EH (cell line): ENCODE measurements around the gene NF1.
"Not testable (repeated sequence)": the region's sequence is repeated elsewhere in the genome, so short reads cannot be mapped to it uniquely, and the experiment has no call there.

Experiments
- DNase-seq: peaks from one replicate; pipeline ENCODE4 v3.0.0-alpha.2; 2015; ENCODE audit warnings: low read depth

The NF1 gene

DNA sequence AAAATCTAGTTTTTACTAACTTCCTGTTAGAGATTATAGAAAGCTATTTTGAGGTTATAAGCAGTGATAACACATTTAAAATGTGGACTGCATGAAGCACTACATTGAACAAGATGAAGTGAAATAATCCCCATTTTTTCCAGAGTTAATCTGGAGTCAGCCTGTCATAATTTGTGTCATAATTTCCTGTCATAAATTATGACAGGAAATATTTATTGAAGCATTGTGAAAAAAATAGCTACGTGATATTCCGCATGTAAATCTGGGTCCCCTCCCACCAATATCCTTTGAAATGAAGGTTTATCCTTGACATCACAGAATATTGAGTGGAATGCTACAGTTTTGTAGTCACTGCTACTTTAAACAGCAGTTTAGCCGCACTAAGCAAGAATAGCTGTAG is 162.2 kb downstream of the NF1 start:
- no peak for DNase-seq

DNA sequence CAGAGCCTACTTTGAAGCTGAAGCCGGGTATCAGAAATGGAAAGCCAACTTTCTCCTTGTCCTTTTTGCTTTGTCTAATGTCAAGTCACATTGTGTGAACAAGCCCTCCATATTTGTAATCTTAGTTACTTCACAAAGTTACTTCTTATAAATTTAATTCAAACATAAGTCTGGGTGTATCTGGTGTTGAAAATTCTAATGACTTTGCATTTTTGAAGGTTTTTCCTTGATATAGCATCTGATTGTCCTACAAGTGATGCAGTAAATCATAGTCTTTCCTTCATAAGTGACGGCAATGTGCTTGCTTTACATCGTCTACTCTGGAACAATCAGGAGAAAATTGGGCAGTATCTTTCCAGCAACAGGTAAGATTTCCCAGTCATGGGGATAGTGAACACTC is 165.4 kb downstream of the NF1 start:
- DNase-seq, result no peak

DNA sequence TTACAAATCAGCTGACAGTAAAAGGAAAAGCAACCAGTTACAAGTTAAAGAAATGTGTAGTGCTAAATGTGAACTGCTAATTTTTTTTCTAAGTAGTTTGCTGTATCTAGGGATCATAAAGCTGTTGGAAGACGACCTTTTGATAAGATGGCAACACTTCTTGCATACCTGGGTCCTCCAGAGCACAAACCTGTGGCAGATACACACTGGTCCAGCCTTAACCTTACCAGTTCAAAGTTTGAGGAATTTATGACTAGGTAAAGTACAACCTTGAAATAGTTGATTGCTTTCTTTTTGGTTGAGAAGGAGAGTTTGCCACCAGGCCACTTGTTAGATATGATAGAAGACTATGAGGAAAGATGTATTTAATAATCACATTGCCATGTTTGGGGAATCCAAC is 166.8 kb downstream of the NF1 start:
- DNase-seq, result no peak

DNA sequence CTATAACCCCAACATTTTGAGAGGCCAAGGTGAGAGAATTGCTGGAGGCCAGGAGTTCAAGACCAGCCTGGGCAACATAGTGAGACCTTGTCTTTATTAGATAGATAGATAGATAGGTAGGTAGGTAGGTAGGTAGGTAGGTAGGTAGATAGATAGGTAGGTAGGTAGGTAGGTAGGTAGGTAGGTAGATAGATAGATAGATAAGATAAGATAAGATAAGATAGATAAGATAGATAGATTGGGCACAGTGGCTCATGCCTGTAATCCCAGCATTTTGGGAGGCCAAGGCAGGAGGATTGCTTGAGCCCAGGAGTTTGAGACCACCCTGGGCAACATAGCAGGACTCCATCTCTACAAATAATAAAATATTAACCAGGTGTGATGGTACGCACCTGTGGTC is 168.1 kb downstream of the NF1 start:
- not testable (repeated sequence) for DNase-seq

DNA sequence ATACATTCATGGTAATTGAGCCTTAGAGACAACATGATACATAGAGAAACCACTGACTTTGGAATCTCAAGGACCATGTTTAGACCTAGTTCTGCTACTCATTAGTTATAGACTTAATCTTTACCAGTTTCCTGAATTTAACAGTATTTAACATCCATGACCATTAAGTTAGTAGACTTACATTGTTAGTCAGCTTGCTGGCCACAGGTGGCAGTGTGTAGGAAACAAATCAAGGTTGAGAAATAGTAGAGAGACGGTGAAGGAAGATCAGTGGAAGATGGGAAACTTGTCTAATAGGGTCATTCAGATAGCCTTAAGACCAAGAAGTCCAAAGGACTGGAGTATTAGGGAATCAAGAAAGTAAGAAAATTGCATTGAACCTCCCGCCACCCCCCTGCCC is 171.3 kb downstream of the NF1 start:
- no peak for DNase-seq

DNA sequence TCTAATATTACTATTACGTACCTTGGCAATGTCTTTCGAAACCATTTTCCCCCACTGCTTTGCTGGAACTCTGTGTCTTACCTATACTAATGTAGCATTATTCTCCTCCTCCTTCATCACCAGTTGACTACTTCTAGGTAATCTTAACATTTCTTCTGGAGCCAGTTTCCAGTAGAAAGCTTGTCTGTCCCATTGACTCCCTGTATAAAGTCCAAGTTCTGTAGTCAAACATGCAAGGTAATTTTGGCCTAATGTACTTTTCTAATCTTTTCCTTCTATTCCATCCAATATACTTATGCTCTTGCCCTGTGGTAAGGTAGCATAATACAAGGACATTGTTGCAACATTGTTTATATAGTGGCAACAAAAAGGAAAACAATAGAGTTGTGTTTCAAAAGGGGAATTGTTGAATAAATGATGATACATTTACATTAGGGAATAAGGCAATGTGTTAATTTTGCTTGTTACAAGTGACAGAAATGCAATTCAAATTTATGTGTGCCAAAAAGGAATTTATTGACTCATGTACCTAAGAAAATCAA is 174.3 kb downstream of the NF1 start:
- DNase-seq, result no peak

DNA sequence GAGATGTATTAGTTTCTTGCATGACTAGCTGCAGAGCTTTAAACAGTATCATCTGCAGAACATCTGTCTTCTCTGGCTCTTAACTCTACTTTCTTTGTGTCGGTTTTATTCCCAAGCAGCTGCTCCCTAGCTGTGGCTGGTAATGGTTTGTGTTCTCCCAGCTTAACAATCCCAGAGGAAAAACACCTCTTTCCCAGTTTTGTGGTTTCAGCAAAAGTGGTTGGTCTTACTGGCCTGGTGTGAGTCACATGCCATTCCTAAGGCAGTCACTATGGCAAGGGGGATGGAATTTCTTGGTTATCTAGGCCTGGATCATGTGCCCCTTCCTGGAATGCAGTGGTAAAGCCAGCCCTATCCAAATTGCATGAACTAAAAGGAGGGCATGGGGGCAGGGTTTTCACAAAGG is 174.8 kb downstream of the NF1 start:
- DNase-seq, result peak; percentile 99

DNA sequence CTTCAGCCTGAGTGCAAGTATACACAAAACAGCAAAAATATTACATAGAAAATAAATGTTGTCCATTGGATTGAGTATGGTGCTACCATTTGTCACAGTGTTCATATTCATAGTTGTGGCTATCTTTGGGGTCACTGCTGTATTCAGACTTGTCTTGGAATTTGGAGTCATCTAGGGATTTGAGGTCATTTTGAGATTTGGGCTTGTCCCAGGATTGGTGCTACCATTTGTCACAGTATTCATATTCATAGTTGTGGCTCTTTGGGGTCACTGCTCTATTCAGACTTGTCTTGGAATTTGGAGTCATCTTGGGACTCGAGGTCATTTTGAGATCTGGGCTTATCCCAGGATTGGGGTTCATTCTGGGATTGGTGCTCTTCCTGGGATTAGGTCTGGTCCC is 177.5 kb downstream of the NF1 start:
- DNase-seq, result no peak

DNA sequence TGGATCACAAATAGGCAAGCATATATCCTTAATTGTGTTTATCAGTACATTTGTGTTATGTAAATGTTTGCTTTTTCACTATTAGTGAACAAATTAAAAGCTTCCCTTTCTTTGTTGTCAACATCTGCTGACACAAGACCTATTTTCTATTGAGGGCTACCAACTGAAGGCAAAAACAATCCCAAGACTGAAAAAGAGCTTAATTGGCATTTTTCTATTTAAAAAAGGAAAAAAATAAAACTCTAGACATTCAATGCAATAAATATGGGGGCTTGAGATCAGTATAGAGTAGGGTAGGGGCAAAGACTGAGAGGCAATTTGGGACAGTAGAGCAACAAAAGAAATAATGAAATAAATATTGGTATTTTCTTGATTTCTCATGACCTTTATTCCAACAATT is 178.0 kb downstream of the NF1 start:
- DNase-seq, result no peak

DNA sequence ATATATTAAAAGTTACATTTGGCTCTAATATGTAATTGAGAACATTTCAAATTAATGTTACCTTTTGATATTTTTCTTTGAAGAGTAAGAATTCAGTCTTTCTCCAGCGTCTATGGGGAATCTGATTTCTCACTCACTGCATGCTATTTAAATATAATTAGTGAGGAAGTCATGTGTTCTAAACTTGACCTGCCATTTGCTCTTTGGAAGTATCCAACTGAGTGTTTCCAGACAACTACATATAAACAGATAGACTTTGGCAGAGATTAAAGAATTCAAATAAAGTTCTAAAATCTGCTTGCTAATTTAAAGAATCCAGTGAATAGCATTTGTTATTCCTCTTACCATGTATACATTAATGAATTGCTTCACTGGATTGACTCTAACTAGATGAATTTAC is 178.7 kb downstream of the NF1 start:
- no peak for DNase-seq

DNA sequence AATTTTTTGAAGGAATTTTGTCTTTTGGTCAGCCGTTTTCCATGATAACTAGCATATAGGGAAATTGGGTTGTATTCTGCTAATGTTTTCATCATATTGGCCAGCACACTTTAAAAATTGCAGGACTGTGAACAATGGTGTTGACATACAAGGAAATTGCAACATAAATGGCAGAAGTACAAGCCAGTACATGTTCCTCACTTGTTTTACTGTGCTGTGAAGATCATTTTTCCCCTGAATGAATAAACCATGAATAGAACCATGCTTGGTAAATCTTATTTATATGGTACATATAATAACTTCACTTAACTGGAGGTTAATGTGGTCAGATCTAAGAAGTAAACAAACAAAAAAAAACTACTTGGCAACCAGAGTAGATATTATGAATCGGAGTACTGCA is 179.5 kb downstream of the NF1 start:
- DNase-seq, result peak; percentile 52

DNA sequence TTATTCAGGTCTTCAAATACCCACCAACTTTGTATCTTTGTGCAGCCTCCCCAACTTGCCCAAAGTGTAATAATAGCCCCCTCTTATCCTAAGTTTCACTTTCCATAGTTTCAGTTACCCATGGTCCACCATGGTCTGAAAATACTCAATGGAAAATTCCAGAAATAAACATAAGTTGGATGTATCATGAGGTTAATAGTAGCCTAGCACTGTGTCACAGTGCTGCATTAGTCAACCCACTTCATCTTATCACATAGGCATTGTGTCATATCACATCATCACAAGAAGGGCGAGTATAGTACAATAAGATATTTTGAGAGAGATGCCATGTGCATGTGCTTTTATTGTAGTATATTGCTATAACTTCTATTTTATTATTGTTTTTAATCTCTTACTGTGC is 180.3 kb downstream of the NF1 start:
- no peak for DNase-seq

DNA sequence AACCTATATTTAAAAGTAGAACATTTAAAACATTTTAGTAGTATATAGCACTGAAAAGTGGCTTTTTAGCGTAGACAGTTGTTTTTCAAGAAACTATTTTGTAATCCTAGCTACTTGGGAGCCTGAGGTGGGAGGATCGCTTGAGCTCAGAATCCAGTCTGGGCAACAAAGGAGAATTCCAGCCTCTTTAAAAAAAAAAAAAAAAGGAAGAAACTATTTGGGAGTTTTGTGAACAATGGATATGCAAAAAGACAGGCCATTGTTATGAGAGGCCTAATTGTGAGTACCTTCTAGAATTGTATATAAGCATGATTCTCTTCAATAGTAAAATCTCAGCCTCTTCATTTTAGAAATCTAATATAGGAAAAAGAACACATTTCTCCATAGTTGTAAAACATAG is 184.6 kb downstream of the NF1 start:
- DNase-seq, result no peak

DNA sequence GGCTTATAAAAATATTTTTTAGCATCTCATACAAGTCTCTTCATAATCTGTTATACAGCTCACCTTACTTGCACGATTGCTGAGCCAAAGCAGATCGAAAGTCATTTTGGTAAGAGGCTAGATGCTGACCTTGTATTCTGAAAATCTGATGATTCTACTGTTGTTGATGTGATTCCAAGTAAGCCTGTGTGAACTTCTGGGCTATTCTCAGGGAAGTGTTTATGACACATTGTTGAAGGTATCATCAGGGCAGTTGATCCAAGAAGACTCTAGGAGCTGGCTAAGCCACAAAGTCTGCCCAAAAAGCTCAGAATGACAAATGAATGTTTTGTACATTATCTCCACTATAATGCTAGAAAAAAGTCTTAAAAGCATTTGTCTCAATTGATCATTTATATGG is 186.3 kb downstream of the NF1 start:
- no peak for DNase-seq

DNA sequence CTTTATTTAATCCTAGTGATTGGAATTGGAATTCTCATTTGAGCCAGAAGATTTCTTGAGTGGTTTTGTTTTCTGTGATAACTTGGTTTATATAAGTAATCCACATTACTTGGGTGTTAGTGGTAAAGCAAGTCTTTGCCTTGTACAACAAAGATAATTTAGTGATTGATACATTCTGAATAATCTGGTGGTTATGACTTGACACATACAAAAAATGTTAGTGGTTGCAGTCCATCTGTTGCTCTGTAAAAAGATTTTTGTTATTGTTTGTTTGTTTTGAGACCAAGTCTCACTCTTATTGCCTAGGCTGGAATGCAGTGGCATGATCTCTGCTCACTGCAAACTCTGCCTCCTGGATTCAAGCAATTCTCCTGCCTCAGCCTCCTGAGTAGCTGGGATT is 189.1 kb downstream of the NF1 start:
- DNase-seq, result no peak

DNA sequence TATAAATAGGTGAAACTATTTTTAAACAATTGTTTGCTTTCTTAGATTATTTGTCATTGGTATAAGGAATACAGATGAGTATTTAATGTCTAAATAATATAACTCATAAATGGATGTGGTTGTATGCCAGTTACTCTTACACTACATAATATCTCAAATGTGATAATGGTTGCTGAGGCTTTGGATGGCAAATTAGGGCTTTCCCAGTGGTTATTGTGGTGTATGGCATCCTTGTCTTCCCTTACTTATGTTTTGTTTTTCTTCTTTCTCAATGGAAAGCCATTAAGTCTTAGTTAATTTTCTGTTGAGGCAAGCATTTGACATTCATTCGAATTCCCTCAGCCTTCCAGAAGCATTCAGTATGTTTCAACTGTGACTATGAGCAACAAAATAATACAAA is 191.8 kb downstream of the NF1 start:
- DNase-seq, result no peak

DNA sequence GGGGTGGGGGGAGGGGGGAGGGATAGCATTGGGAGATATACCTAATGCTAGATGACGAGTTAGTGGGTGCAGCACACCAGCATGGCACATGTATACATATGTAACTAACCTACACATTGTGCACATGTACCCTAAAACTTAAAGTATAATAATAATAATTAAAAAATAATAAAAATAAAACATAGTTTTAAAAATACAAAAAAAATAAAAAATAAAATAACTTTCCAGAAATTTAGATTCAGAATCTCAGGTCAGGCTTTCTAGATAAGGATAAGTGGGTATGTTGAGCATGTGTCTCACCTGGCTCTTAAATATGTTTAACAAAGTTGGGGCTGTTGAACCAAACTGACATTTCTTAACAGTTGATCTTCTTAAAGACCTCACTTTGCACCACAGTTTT is 193.2 kb downstream of the NF1 start:
- DNase-seq, result not testable (repeated sequence)

DNA sequence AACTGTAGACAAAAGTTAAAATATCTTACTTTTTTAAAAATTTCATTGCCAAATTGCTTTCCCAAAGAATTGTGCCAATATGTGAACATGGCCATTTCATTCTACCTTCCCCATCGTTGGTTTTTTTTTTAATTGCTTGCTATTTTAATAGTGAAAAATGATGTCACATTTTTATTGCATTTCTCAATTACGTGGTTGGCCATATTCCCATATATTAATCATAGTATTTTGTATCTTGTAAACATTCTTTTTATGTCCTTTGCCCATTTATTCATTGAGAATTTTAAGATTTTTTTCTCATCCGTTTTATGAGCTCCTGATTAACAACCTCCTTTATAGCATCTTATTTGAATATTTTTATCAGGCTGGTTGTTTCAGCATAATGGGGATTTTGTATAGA is 195.0 kb downstream of the NF1 start:
- DNase-seq, result peak; percentile 50

DNA sequence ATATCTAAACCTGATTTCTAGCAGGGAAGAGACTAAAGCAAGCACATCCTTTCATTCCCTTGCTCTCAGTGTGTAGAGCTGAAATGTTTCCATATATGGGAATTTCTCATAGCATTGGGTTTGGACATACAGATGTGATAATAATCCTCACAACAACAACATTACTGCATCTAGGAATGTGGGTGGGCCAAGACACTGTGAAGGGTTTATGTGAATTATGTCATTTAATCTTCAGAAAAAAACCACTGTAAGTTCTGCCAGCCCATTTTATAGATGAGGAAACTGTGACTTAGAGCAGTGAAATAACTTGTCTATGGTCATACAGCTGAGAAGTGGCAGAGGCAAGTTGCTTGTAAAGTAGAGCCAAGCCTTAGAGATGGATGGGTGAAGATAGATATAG is 197.0 kb downstream of the NF1 start:
- DNase-seq, result peak; percentile 73

DNA sequence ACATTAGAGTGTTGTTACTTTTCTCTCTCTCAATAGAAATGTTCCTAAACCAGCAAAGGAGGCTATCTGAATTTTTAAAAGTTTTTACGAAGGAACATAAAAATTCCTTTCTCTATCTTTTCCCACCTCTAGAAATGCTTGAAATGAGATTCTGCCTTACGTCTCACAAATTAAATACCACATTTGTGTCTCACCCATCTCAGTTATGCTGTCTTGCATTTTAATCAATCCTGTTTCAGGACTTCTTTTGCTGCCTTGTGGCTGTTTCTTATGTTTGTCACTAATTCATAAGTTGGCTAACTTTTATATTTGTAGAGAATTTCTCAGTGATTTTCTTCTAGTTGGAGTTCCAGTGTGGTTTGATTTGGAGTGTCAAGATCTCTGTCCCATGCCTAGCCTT is 198.8 kb downstream of the NF1 start:
- DNase-seq, result peak; percentile 63

DNA sequence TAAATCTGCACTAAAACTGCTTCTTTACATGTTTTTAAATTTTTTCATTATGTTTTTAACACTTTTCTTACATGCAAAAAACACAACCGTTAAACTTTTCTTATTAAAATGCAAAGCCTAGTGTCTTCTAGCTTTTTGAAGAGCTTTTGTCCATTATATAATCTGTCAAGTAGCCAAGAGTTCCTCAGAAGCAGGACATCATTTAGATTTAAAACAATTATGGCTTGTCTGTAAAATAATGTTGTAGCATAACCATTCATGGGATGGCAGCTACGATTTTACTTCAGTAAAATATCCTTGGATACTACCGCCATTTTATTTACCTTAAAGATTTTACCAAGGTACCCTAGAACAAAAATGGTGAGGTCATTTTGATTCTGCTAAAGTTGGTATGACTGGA is 199.5 kb downstream of the NF1 start:
- no peak for DNase-seq

DNA sequence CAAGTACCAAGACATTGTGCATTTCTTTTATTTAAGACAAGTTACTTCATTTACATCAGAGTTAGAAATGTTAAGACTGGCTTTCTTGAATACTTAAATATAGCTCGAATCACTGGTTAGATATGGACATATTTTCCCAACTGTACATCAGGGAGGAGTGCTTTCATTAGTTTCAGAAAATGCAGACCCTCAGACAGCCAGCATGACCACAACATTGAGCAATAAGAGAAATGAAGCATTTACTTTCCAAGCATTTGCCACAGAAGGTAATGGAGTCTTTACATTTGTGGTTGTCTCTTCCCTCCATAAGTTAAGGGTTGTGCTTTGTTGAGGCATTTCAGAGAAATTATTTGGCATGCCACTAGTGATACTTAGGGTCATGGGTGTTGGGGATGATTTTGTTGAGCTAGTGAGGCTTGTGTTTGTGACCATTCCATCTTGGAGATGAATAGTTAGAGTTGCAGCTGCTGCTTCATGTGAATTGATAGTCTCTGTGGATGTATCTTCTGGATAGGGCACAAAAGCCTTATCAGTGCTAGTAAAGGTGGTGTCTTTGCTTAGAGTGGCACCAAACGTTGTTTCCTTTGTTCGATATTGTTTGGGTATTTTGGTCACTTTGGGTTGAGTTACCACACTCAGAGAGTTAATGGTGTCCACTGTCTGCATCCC is 200.2 kb downstream of the NF1 start:
- DNase-seq, result no peak

DNA sequence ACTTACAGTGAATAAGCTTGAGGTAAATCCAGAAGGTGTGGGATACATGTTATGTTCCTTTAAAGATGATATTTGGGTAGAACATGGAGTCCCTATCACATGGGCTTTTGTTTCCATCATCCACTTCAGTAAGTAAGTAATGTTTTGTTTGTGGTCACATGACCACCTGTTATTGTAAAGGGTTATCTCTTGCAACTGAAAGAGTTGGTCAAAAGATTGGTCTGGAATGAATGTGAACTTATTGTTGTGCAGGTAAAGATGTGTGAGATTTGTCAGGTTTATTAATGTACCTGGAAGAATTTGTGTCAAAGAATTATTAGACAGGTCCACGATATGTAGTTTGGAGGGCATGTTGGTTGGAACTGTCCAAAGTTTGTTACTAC is 200.7 kb downstream of the NF1 start:
- DNase-seq, result no peak

DNA sequence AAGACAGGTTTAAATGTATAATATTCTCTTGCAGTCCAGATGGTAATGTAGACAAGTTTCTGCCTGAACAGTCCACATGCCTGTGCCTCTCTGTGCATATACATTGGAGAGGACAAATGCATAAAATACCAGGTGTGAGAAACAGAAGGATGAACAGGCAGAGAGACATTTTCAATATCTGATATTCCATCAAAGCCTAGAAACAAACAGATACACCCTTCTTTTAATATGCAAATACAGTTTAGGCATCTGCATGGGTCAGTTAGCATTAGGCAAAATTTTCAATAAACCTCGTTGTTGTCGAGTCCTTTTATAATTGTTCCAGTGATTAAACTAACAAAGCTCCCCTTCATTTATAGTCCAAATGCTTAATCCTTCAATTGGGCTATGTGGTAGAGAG is 201.4 kb downstream of the NF1 start:
- no peak for DNase-seq

DNA sequence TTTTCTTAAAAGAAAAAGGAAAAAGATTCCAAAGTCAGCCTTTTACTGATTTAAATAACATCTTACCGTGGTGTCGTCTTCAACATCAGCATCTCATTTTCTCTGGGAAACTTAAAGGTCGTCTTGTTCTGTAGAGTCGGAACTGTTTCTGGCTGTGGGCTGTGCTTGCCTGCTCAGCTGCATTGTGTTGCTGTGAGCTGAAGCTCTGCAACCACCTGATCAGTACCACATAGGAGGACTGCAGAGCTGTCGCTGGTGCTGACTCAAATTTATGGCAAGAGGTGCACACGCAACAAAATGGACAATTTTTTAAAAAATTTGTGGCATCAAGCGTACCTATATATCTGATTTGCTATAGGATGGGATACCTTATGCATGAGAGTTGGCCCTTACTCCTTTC is 202.3 kb downstream of the NF1 start, which contains the start of gene OMG:
Gene OMG (minus strand): TSS at position 150 of the 400 bp plus-strand sequence. CDS start 908 bp downstream, outside the sequence.
- DNase-seq, result no peak
